SK-N-SH (cell line): ENCODE results near the gene SERPINH1. TPM values are rescaled to one million over a fixed set of nuclear protein-coding genes. Genes with fewer than 3 reads are reported as not detected.

ENCODE experiments used
- CTCF ChIA-PET: fragments of 300-600, 350-600 bp; formaldehyde crosslinking; extraction: SDS; loops from one replicate; lab custom pipeline; 2021; lab: Yijun Ruan, JAX
- POLR2A ChIA-PET: fragments of 350-600 bp; sonication (Branson Sonifier 250); formaldehyde crosslinking; extraction: SDS; loops from one replicate; lab custom pipeline; 2020; ENCODE audit warnings: antibody characterized with exemption, inconsistent platforms; lab: Yijun Ruan, JAX
- DNase-seq: peaks from one replicate; pipeline ENCODE4 v3.0.0; 2012
- H2AFZ ChIP-seq: fragments of 200-600 bp; sonication (generic); 2 replicates; pipeline ENCODE4 v1.8.1; 2016; ENCODE audit warnings: antibody characterized with exemption, mild to moderate bottlenecking, low read depth
- H3F3A ChIP-seq: fragments of 200-600 bp; sonication (generic); replicated peaks from 2 replicates; pipeline ENCODE3; 2016; ENCODE audit warnings: antibody characterized with exemption, mild to moderate bottlenecking; ENCODE audit not compliant: insufficient read depth
- H3K27ac ChIP-seq, 2 experiments: fragments of 200-500 bp in 1 of 2; fragments of 200-600 bp in 1 of 2; sonication (Bioruptor generic) in 1 of 2; sonication (generic), shearing (Covaris generic) in 1 of 2; 2 replicates each; pipeline versions ENCODE4 v1.5.1 to v1.6.1; 2014 to 2016; ENCODE audit warnings: low read depth in 2 of 2, inconsistent platforms in 1 of 2, low read length in 1 of 2, mild to moderate bottlenecking in 1 of 2, mixed read lengths in 1 of 2
- H3K27me3 ChIP-seq: fragments of 200-600 bp; sonication (generic), shearing (Covaris generic); 2 replicates; pipeline ENCODE4 v1.6.1; 2016; ENCODE audit warnings: mixed run types; ENCODE audit not compliant: insufficient read depth
- H3K36me3 ChIP-seq, 2 experiments: fragments of 200-500 bp in 1 of 2; fragments of 200-600 bp in 1 of 2; sonication (Bioruptor generic) in 1 of 2; sonication (generic) in 1 of 2; replicated peaks in 1 of 2; 2 replicates each; pipeline versions ENCODE3 to v1.5.1; 2014 to 2016; ENCODE audit warnings: low read length in 1 of 2, mild to moderate bottlenecking in 1 of 2; ENCODE audit not compliant: insufficient read depth in 2 of 2, control insufficient read depth in 1 of 2
- H3K4me1 ChIP-seq, 2 experiments: fragments of 200-500 bp in 1 of 2; fragments of 200-600 bp in 1 of 2; sonication (Bioruptor generic) in 1 of 2; sonication (generic), shearing (Covaris generic) in 1 of 2; 2 replicates each; pipeline versions ENCODE4 v1.5.1 to v1.6.1; 2014 to 2016; ENCODE audit warnings: low read depth in 1 of 2, low read length in 1 of 2, mixed run types in 1 of 2; ENCODE audit not compliant: insufficient read depth in 2 of 2, control insufficient read depth in 1 of 2
- H3K4me2 ChIP-seq: fragments of 200-600 bp; sonication (generic), shearing (Covaris generic); 2 replicates; pipeline ENCODE4 v1.6.1; 2017; ENCODE audit warnings: mixed run types
- H3K4me3 ChIP-seq, 2 experiments: fragments of 200-500 bp in 1 of 2; fragments of 200-600 bp in 1 of 2; sonication (Bioruptor generic) in 1 of 2; sonication (generic), shearing (Covaris generic) in 1 of 2; 2 replicates each; pipeline versions ENCODE4 v1.5.1 to v1.8.1; 2014 to 2016; ENCODE audit warnings: low read depth in 2 of 2, inconsistent platforms in 1 of 2, low read length in 1 of 2, mild to moderate bottlenecking in 1 of 2, mixed read lengths in 1 of 2, moderate library complexity in 1 of 2
- H3K79me2 ChIP-seq: fragments of 200-600 bp; sonication (generic); 2 replicates; pipeline ENCODE4 v1.8.1; 2017; ENCODE audit warnings: mild to moderate bottlenecking; ENCODE audit not compliant: insufficient read depth
- H3K9ac ChIP-seq: fragments of 200-600 bp; sonication (generic); 2 replicates; pipeline ENCODE4 v1.6.1; 2017; ENCODE audit warnings: mixed run types
- H3K9me2 ChIP-seq: fragments of 200-600 bp; sonication (generic); 2 replicates; pipeline ENCODE4 v1.6.1; 2017; ENCODE audit warnings: mixed run types
- H3K9me3 ChIP-seq: fragments of 200-600 bp; sonication (generic); 2 replicates; pipeline ENCODE4 v1.6.1; 2017; ENCODE audit warnings: mixed run types, mild to moderate bottlenecking, moderate library complexity
- H4K20me1 ChIP-seq: fragments of 200-600 bp; sonication (generic); 2 replicates; pipeline ENCODE4 v1.6.1; 2017; ENCODE audit warnings: mild to moderate bottlenecking, mixed run types; ENCODE audit not compliant: insufficient read depth
- ELF1 ChIP-seq: IDR thresholded peaks from 2 replicates; pipeline ENCODE4 v1.4.0; 2012
- FOXJ3 ChIP-seq: sonication (generic); formaldehyde crosslinking; IDR thresholded peaks from 2 replicates; pipeline ENCODE4 v1.5.1; 2020; ENCODE audit warnings: mild to moderate bottlenecking, missing genetic modification reagents
- GABPA ChIP-seq: IDR thresholded peaks from 2 replicates; pipeline ENCODE4 v1.4.0; 2012; ENCODE audit warnings: low read depth, mild to moderate bottlenecking
- NRF1 ChIP-seq: IDR thresholded peaks from 2 replicates; pipeline ENCODE4 v1.6.1; 2012; ENCODE audit warnings: low read depth, mild to moderate bottlenecking, low read length
- POLR2AphosphoS5 ChIP-seq: IDR thresholded peaks from 2 replicates; pipeline ENCODE4 v1.6.1; 2012; ENCODE audit warnings: low read depth, low read length
- REST ChIP-seq: IDR thresholded peaks from 2 replicates; pipeline ENCODE4 v1.6.1; 2012; ENCODE audit warnings: mild to moderate bottlenecking, low read depth, low read length, moderate library complexity
- RFX5 ChIP-seq: IDR thresholded peaks from 2 replicates; pipeline ENCODE4 v1.6.1; 2012; ENCODE audit warnings: mild to moderate bottlenecking, improper control_type of control experiment, low read length
- RXRA ChIP-seq: IDR thresholded peaks from 2 replicates; pipeline ENCODE4 v1.4.0; 2012; ENCODE audit warnings: low read depth, mild to moderate bottlenecking, borderline replicate concordance
- USF2 ChIP-seq: fragments of 150-350 bp; IDR thresholded peaks from 2 replicates; pipeline ENCODE4 v1.6.1; 2017; ENCODE audit warnings: antibody characterized with exemption, low read length, low read depth, borderline replicate concordance
- ZBTB33 ChIP-seq: IDR thresholded peaks from 2 replicates; pipeline ENCODE4 v1.4.0; 2012; ENCODE audit warnings: low read depth, borderline replicate concordance
- WGBS: methylation state at CpG from one replicate; pipeline ENCODE4 v1.1.6; 2017; ENCODE audit warnings: low lambda C conversion rate; 5-methylcytosine and 5-hydroxymethylcytosine counted together
- polyA plus RNA-seq, 3 experiments: library from polyadenylated mRNA; depleted of rRNA; stranded (reverse); fragments of >200 nt; gene quantifications; 2 replicates each; pipeline ENCODE4 v1.2.3, GENCODE V29; 2012

SERPINH1 gene
- polyA plus RNA-seq, 1 of the 3 experiments (the other 2 are of a cell fraction): 293 TPM

GRCh38 chr11:75530577-75530976 lies 31.5 kb upstream of the SERPINH1 start:
- Histone ChIP-seq H3K36me3 (no peaks in the 10 kb centered on the region), H3K27ac (no peak overlapping the region), H3K9me3 (no peaks in the 10 kb centered on the region), H3K4me1 (peaks cover 0 to 4% of the 10 kb centered on the region in 2 experiments; a peak in 1 of 4 replicates), H3K4me3 (no peak overlapping the region), H3F3A (no peaks in the 10 kb centered on the region), H3K9me2 (no peaks in the 10 kb centered on the region), H3K4me2 (no peak overlapping the region), H3K79me2 (no peaks in the 10 kb centered on the region), H3K9ac (no peak overlapping the region), H3K27me3 (no peaks in the 10 kb centered on the region), H4K20me1 (no peaks in the 10 kb centered on the region), H2AFZ (no peak overlapping the region)
- no peak for DNase-seq
- TF ChIP-seq RFX5 (no peak), NRF1 (no peak), USF2 (no peak), RXRA (no peak), REST (no peak), ELF1 (no peak)
- 70% methylated on average over 3 of the region's 3 CpGs for WGBS
- ChIA-PET POLR2A (interaction anchor here (0.9 kb wide), 1 partner anchor 88 kb away, joined by 3 read pairs; no protein-coding TSS in a partner anchor), CTCF (interaction anchor here (0.8 to 15.4 kb wide), 13 partner anchors 8 to 250 kb away, joined by 3 to 275 read pairs (median 7); no protein-coding TSS in a partner anchor)

- H4K20me1 ChIP-seq: no peaks in the 10 kb centered on the region
- TF ChIP-seq FOXJ3 (CRISPR knock-in tag) (no peak), GABPA (no peak), ZBTB33 (no peak), ELF1 (no peak), POLR2AphosphoS5 (no peak)
- no peak for DNase-seq
- H3F3A ChIP-seq: no peaks in the 10 kb centered on the region
- ChIA-PET POLR2A (interaction anchor here (0.8 kb wide), 1 partner anchor 191 kb away, joined by 3 read pairs; no protein-coding TSS in a partner anchor), CTCF (interaction anchor here (0.7 to 15.4 kb wide), 32 partner anchors 9 to 258 kb away, joined by 3 to 275 read pairs (median 6); partner anchors contain the start of gene KLHL35)
- H3K4me1 ChIP-seq: peaks cover 0 to 2% of the 10 kb centered on the region in 2 experiments; a peak in 1 of 4 replicates
- H3K36me3 ChIP-seq: no peaks in the 10 kb centered on the region
- H3K9ac ChIP-seq: no peak overlapping the region
- H3K27me3 ChIP-seq: no peaks in the 10 kb centered on the region
- H2AFZ ChIP-seq: no peak overlapping the region
- no peaks in the 10 kb centered on the region for H3K79me2 ChIP-seq
- no peak overlapping the region for H3K27ac ChIP-seq
- WGBS: 90% methylated on average over 4 of the region's 4 CpGs
- H3K4me3 ChIP-seq: no peak overlapping the region
- H3K4me2 ChIP-seq: no peak overlapping the region
- H3K9me2 ChIP-seq: no peaks in the 10 kb centered on the region
- no peaks in the 10 kb centered on the region for H3K9me3 ChIP-seq
Measured at GRCh38 chr11:75531325-75531724, 30.7 kb upstream of the SERPINH1 start.
